HL-60 (cell line): ENCODE results near the gene ALDOC.

Source experiments
- DNase-seq, 2 experiments: peaks; one replicate each; pipeline ENCODE4 v3.0.0-alpha.2; 2010 to 2020; ENCODE audit warnings: low read depth in 1 of 2, low spot score in 1 of 2
- H3K27ac ChIP-seq: fragments of 250-450 bp; sonication (Bioruptor Pico); replicated peaks from 2 replicates; pipeline ENCODE4 v1.5.1; 2020; ENCODE audit warnings: mild to moderate bottlenecking, moderate library complexity
- H3K27me3 ChIP-seq: fragments of 250-450 bp; sonication (Bioruptor Pico); 2 replicates; pipeline ENCODE4 v1.5.1; 2021; ENCODE audit warnings: mild to moderate bottlenecking, moderate library complexity; ENCODE audit not compliant: insufficient read depth, poor library complexity, severe bottlenecking
- H3K4me3 ChIP-seq: replicated peaks from 2 replicates; pipeline ENCODE4 v1.5.1; 2011; ENCODE audit warnings: mild to moderate bottlenecking, control low read depth, low read length; ENCODE audit not compliant: insufficient read depth
- GABPA ChIP-seq: IDR thresholded peaks from 2 replicates; pipeline ENCODE4 v1.6.1; 2012; ENCODE audit warnings: low read depth
- POLR2AphosphoS5 ChIP-seq: IDR thresholded peaks from 2 replicates; pipeline ENCODE4 v1.6.1; 2012; ENCODE audit warnings: low read depth
- REST ChIP-seq: IDR thresholded peaks from 2 replicates; pipeline ENCODE4 v1.6.1; 2012; ENCODE audit warnings: low read depth; ENCODE audit not compliant: insufficient replicate concordance
- SPI1 ChIP-seq: IDR thresholded peaks from 2 replicates; pipeline ENCODE4 v1.6.1; 2012; ENCODE audit warnings: low read depth, mild to moderate bottlenecking, borderline replicate concordance
- TF ChIP-seq, protein P1 (sequence below): IDR thresholded peaks from one replicate; pipeline ENCODE4 v1.5.1; 2011; ENCODE audit warnings: low read length, control low read depth, inconsistent platforms; ENCODE audit not compliant: insufficient read depth

Gene ALDOC

GRCh38 chr17:28592260-28592659 lies 15.6 kb upstream of the ALDOC start:
- TF ChIP-seq, protein P1, sequence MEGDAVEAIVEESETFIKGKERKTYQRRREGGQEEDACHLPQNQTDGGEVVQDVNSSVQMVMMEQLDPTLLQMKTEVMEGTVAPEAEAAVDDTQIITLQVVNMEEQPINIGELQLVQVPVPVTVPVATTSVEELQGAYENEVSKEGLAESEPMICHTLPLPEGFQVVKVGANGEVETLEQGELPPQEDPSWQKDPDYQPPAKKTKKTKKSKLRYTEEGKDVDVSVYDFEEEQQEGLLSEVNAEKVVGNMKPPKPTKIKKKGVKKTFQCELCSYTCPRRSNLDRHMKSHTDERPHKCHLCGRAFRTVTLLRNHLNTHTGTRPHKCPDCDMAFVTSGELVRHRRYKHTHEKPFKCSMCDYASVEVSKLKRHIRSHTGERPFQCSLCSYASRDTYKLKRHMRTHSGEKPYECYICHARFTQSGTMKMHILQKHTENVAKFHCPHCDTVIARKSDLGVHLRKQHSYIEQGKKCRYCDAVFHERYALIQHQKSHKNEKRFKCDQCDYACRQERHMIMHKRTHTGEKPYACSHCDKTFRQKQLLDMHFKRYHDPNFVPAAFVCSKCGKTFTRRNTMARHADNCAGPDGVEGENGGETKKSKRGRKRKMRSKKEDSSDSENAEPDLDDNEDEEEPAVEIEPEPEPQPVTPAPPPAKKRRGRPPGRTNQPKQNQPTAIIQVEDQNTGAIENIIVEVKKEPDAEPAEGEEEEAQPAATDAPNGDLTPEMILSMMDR: no peak
- TF ChIP-seq REST (no peak), POLR2AphosphoS5 (no peak)
- H3K4me3 ChIP-seq: no peak overlapping the region
- no peaks in the 10 kb centered on the region for H3K27me3 ChIP-seq
- H3K27ac ChIP-seq: no peak overlapping the region
- DNase-seq: no peak

GRCh38 chr17:28585851-28586250 lies 9.2 kb upstream of the ALDOC start:
- Histone ChIP-seq H3K27ac (no peak overlapping the region), H3K27me3 (no peaks in the 10 kb centered on the region), H3K4me3 (no peak overlapping the region)
- TF ChIP-seq POLR2AphosphoS5: no peak
- no peak for TF ChIP-seq GABPA
- TF ChIP-seq REST: no peak
- TF ChIP-seq, protein P1: no peak
- TF ChIP-seq SPI1: no peak
- no peak for DNase-seq

DNA sequence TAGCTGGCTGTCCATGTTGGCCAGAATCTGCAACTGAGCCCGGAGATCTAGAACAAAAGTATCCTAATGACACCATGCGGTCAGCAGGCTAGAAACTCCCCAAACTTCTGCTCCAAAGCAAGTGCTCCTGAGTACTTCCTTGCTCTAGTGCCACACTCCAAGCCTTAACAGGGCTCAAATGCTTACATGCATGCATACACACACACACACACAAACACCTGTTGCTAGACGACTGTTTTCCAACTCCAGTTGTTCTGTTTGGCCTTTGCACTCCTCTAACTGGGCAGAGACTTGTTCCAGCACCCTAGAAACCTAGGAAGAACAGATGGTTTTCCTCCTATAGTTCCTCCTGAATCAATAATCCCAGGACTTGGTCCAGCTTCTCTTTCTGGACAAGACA lies 7.7 kb upstream of the ALDOC start:
- H3K4me3 ChIP-seq: no peak overlapping the region
- TF ChIP-seq GABPA (no peak), POLR2AphosphoS5 (no peak), REST (no peak), SPI1 (no peak)
- TF ChIP-seq, protein P1: no peak
- H3K27me3 ChIP-seq: no peaks in the 10 kb centered on the region
- no peak overlapping the region for H3K27ac ChIP-seq
- no peak for DNase-seq
